GM12878 (cell line): ENCODE results near the gene ZNF658. TPM values are rescaled to one million over a fixed set of nuclear protein-coding genes. Genes with fewer than 3 reads are reported as not detected.
"Not testable (repeated sequence)": the region's sequence is repeated elsewhere in the genome, so short reads cannot be mapped to it uniquely, and the experiment has no call there.

Experiments
- ATAC-seq: fragments of 200-7000 bp; cut with Tn5 transposase; 3 replicates; pipeline ENCODE4 v1.9.1; 2020; ENCODE audit warnings: mild to moderate bottlenecking, moderate library complexity
- BruUV-seq: library from RNA; stranded (reverse); fragments of 400-500 nt; replicated peaks from 2 replicates; lab custom pipeline; 2021; lab: Mats Ljungman, UMichigan
- CTCF ChIA-PET: fragments of 300-600 bp; sonication (Branson Sonifier 250); formaldehyde crosslinking; extraction: SDS; loops from one replicate; lab custom pipeline; 2021; ENCODE audit warnings: inconsistent platforms; lab: Yijun Ruan, JAX
- POLR2A ChIA-PET: fragments of 350-600 bp; formaldehyde crosslinking; extraction: SDS; loops from one replicate; lab custom pipeline; 2021; ENCODE audit warnings: inconsistent platforms; lab: Charles Lee
- RAD21 ChIA-PET: fragments of 300-600 bp; sonication (Branson Sonifier 250); formaldehyde crosslinking; loops from one replicate; lab custom pipeline; 2023; ENCODE audit warnings: antibody characterized with exemption; ENCODE audit not compliant: unreplicated experiment; lab: Charles Lee
- SMC1A ChIA-PET: fragments of 300-600 bp; sonication (Branson Sonifier 250); formaldehyde crosslinking; loops from one replicate; lab custom pipeline; 2023; ENCODE audit not compliant: unreplicated experiment, uncharacterized antibody; lab: Charles Lee
- DNase-seq: peaks from one replicate; pipeline ENCODE4 v3.0.0-alpha.2; 2011; ENCODE audit warnings: low read depth, low spot score
- FAIRE-seq: peaks from 3 replicates; lab custom pipeline; 2011; peaks lifted over from hg19 to GRCh38; lab: Jason Lieb, UNC
- H2AFZ ChIP-seq: 2 replicates; pipeline ENCODE4 v1.6.0; 2011; ENCODE audit warnings: low read depth, low read length, control low read depth; ENCODE audit not compliant: control insufficient read depth
- H3K27ac ChIP-seq: 2 replicates; pipeline ENCODE4 v1.5.1; 2011; ENCODE audit warnings: control low read depth; ENCODE audit not compliant: control insufficient read depth, insufficient read depth
- H3K27me3 ChIP-seq, 2 experiments: replicated peaks in 1 of 2; 2 replicates each; pipeline versions ENCODE4 v1.6.0 to v1.6.1; 2011; ENCODE audit warnings: low read length in 1 of 2; ENCODE audit not compliant: control insufficient read depth in 2 of 2, insufficient read depth in 2 of 2
- H3K36me3 ChIP-seq, 2 experiments: 2 replicates each; pipeline ENCODE4 v1.5.1; 2011; ENCODE audit warnings: low read length in 1 of 2; ENCODE audit not compliant: control insufficient read depth in 2 of 2, insufficient read depth in 2 of 2
- H3K4me1 ChIP-seq: 2 replicates; pipeline ENCODE4 v1.6.1; 2011; ENCODE audit warnings: mild to moderate bottlenecking, low read length, moderate library complexity, mixed read lengths; ENCODE audit not compliant: control insufficient read depth, insufficient read depth
- H3K4me2 ChIP-seq: 2 replicates; pipeline ENCODE4 v1.6.0; 2011; ENCODE audit warnings: control low read depth; ENCODE audit not compliant: control insufficient read depth, insufficient read depth
- H3K4me3 ChIP-seq: fragments of 200-600 bp; sonication (generic); 2 replicates; pipeline ENCODE4 v1.5.1; 2016
- H3K79me2 ChIP-seq: 2 replicates; pipeline ENCODE4 v1.6.0; 2011; ENCODE audit warnings: low read length; ENCODE audit not compliant: control insufficient read depth, insufficient read depth
- H3K9ac ChIP-seq: 2 replicates; pipeline ENCODE4 v1.8.0; 2011; ENCODE audit warnings: low read length, control low read depth, mixed read lengths; ENCODE audit not compliant: control insufficient read depth, insufficient read depth
- H3K9me3 ChIP-seq: replicated peaks from 3 replicates; pipeline ENCODE4 v1.5.1; 2011; ENCODE audit warnings: mild to moderate bottlenecking, low read length; ENCODE audit not compliant: control insufficient read depth, insufficient read depth
- H4K20me1 ChIP-seq: 2 replicates; pipeline ENCODE4 v1.6.0; 2011; ENCODE audit not compliant: control insufficient read depth, insufficient read depth
- WGBS: methylation state at CpG from one replicate; pipeline ENCODE4 v1.1.6; 2016; ENCODE audit warnings: low lambda C conversion rate; ENCODE audit not compliant: insufficient replicate concordance, insufficient coverage; ENCODE audit errors: missing lambda C conversion rate; 5-methylcytosine and 5-hydroxymethylcytosine counted together
- in situ Hi-C: fragments of 300-500 bp; cut with MboI; formaldehyde crosslinking; loops from 9 replicates; pipeline ENCODE4 v1.14.3; 2018; ENCODE audit warnings: mixed read lengths
- intact Hi-C: fragments of 100-400 bp; cut with micrococcal nuclease; formaldehyde crosslinking; loops from one replicate; pipeline ENCODE4 v1.14.2; 2022; ENCODE audit not compliant: unreplicated experiment
- polyA plus RNA-seq, 11 experiments: library from polyadenylated mRNA; depleted of rRNA in 4 of 11; unstranded in 6 of 11; stranded (reverse) in 5 of 11; fragments of >200 nt; fragmentation: Nextera tagmentation in 4 of 11; fragmentation: Illumina TruSeq in 1 of 11; extraction: Ambion mirVana in 4 of 11; extraction: Trizol in 1 of 11; gene quantifications; 1 replicate in 1 of 11; 2 replicates in 10 of 11; pipeline versions ENCODE4 v1.2.1 to v1.2.3, GENCODE V29; 2011 to 2016; ENCODE audit warnings: inconsistent platforms in 2 of 11, missing spikeins in 2 of 11, low read depth in 1 of 11
- small RNA-seq: library from RNA; depleted of rRNA; stranded (forward); fragments of <200 nt; gene quantifications from one replicate; pipeline ENCODE3, GENCODE V24; 2014
- total RNA-seq, 4 experiments: library from RNA; depleted of rRNA in 3 of 4; stranded (reverse); fragments of >200 nt in 3 of 4; fragmentation: Illumina TruSeq in 1 of 4; extraction: Trizol in 1 of 4; gene quantifications; 2 replicates each; pipeline versions ENCODE4 v1.2.1 to v1.2.3, GENCODE V29; 2013 to 2021

Gene ZNF658
- total and polyA plus RNA-seq, 10 of the 15 experiments (the other 5 are each of a cell fraction or from before 2014, with no cell fraction given): 0.74 to 3.8 (median 2.4) TPM

- intact Hi-C loops, BruUV-seq, in situ Hi-C loops, H3K27ac ChIP-seq, H3K9me3 ChIP-seq, H3K4me2 ChIP-seq, H3K4me3 ChIP-seq, FAIRE-seq, H2AFZ ChIP-seq, H3K9ac ChIP-seq, H4K20me1 ChIP-seq, POLR2A ChIA-PET, H3K36me3 ChIP-seq, H3K79me2 ChIP-seq, H3K4me1 ChIP-seq, DNase-seq, SMC1A ChIA-PET, H3K27me3 ChIP-seq, CTCF ChIA-PET, ATAC-seq, RAD21 ChIA-PET: not testable (repeated sequence)
- 26% methylated on average over 4 of the region's 5 CpGs for WGBS
Measured at GRCh38 chr9:66942400-66943155, 42.1 kb downstream of the ZNF658 start.

GRCh38 chr9:66952576-66952975 is 52.1 kb downstream of the ZNF658 start:
- H3K9ac ChIP-seq, H3K4me3 ChIP-seq, H3K4me2 ChIP-seq, intact Hi-C loops, H3K36me3 ChIP-seq, CTCF ChIA-PET, H3K79me2 ChIP-seq, in situ Hi-C loops, POLR2A ChIA-PET, H3K27me3 ChIP-seq, DNase-seq, FAIRE-seq, ATAC-seq, H3K4me1 ChIP-seq, BruUV-seq, RAD21 ChIA-PET, H4K20me1 ChIP-seq, H2AFZ ChIP-seq, H3K27ac ChIP-seq, H3K9me3 ChIP-seq, SMC1A ChIA-PET: not testable (repeated sequence)
- 69% methylated on average over 11 of the region's 11 CpGs for WGBS

Small RNA genes within 50 kb of the gene (small RNA-seq; reads per million reads assigned to genes)
- not detected for gene AL353770.2

Other genes starting within 250 kb of the ZNF658 start
- not detected in 2 replicates for gene SPATA31A3, start 91.8 kb downstream of the ZNF658 start, total RNA-seq (2014; rRNA removed)
- gene SPATA31A3, start 91.8 kb downstream of the ZNF658 start, total RNA-seq (2014; rRNA removed; fragmentation: Illumina TruSeq; extraction: Trizol): not detected in 2 replicates
- not detected in 2 replicates for gene SPATA31A3, start 91.8 kb downstream of the ZNF658 start, total RNA-seq (2021)
- not detected in 2 replicates for gene SPATA31A3, start 91.8 kb downstream of the ZNF658 start, polyA plus RNA-seq (2011; rRNA removed)
- not detected in 2 replicates for gene SPATA31A3, start 91.8 kb downstream of the ZNF658 start, polyA plus RNA-seq (2014; fragmentation: Illumina TruSeq; extraction: Trizol)
- not detected for gene SPATA31A3, start 91.8 kb downstream of the ZNF658 start, polyA plus RNA-seq (2014; fragmentation: Nextera tagmentation; extraction: Ambion mirVana)
- not detected in 2 replicates for gene SPATA31A3, start 91.8 kb downstream of the ZNF658 start, polyA plus RNA-seq (2014; rRNA removed)
- gene SPATA31A3, start 91.8 kb downstream of the ZNF658 start, polyA plus RNA-seq (2016; fragmentation: Nextera tagmentation; extraction: Ambion mirVana): not detected